Spleen (tissue), 7 donors: Measurements from ENCODE around the gene TBC1D22A.

Experiments
- CTCF ChIP-seq, 11 experiments: fragments of 200-600 bp in 7 of 11; fragments of 450-650 bp in 4 of 11; sonication (generic) in 4 of 11; IDR thresholded peaks in 8 of 11; conservative IDR thresholded peaks in 3 of 11; 1 replicate in 7 of 11; 2 replicates in 4 of 11; pipeline versions ENCODE4 v1.4.0 to v1.8.0; 2016 to 2021; ENCODE audit warnings: antibody characterized with exemption in 11 of 11, inconsistent platforms in 4 of 11, mild to moderate bottlenecking in 1 of 11
- POLR2A ChIP-seq, 3 donors: fragments of 450-650 bp; IDR thresholded peaks; one replicate each; pipeline ENCODE4 v1.5.1; 2017; ENCODE audit warnings: antibody characterized with exemption in 3 of 3, mild to moderate bottlenecking in 1 of 3
- donor health status: DM: no; HTN: no; CAD: no; lungs with moderate emphysema.
- donor health status: DM: no; HTN: no; CAD: no.
- donor health status: DM: no; HTN: no; CAD: no.

GRCh38 chr22:46964773-46965550 is 202.5 kb downstream of the TBC1D22A start:
- TF ChIP-seq POLR2A (IDR thresholded peaks at IDR 0.05) = no peak
- no peak for TF ChIP-seq CTCF (IDR thresholded peaks at IDR 0.05 in 8 of 11, conservative IDR thresholded peaks at IDR 0.05 in 3 of 11)
